CD4-positive, alpha-beta T cell treated with Interleukin-1 beta for 1 hour (primary cell): ENCODE data around the gene CTNNB1.
"Not testable (repeated sequence)": the region's sequence is repeated elsewhere in the genome, so short reads cannot be mapped to it uniquely, and the experiment has no call there.

Experiments used
- DNase-seq, 2 donors: peaks; one replicate each; pipeline ENCODE4 v3.0.0-alpha.2; 2020 to 2022

CTNNB1 gene

DNA sequence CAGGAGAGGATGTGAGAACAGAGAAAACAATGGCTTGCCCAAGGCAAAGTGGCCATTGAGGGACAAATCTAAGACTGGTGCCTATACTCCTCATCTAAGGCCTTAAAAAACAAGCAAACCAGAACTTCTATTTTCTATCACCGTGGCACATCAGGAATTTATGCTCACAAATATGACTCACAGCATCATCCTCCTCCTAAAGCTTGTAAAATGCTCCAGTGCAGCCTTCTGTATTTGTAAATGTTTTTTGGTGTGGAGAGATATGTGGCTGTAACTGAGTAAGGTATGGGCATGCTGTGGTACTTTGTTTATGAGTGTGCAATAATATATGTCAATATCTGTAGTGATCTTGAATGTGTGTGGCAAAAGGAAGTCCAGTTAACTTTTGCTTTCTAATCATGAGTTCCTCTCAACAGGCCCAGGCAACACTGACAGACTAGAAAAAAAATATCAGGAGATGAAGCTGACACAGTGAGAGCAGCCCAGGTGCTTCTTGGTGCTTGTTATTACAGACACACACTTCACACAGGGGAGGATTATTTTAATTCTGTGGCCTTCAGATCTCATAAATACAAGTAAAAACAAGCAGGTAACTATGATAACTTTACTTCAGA, 60.3 kb downstream of the CTNNB1 start:
- no peak for DNase-seq

- no peak for DNase-seq
Observed at GRCh38 chr3:41260063-41260450, 60.8 kb downstream of the CTNNB1 start.

- DNase-seq = no peak
Observed at GRCh38 chr3:41265011-41265545, 65.8 kb downstream of the CTNNB1 start.

DNA sequence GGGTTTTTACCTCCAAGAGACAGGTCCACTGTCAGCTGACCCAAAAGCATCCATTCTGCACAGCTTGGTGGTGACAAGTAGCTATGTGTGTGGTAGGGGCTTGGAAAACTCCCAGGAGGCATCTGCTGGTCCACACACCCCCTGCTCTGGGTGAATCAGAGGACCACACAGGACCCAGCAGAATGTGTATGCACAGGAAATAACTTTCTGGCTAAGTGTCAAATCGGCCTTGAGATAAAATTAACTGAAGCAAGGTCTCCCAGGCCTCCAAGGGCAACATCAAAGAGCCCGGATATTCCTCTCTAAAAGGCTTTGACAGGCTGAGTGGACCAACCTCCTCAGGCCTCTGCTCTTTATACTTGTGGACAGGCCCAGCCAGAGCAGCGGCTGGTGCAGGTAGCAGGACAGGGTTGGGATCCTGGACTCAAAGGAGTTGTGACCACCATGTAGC, 66.5 kb downstream of the CTNNB1 start:
- DNase-seq = no peak

- no peak for DNase-seq
Observed at GRCh38 chr3:41267975-41268640, 68.8 kb downstream of the CTNNB1 start.

GRCh38 chr3:41272667-41273066, 73.4 kb downstream of the CTNNB1 start:
- no peak for DNase-seq

GRCh38 chr3:41274944-41275668, 75.8 kb downstream of the CTNNB1 start:
- no peak for DNase-seq

GRCh38 chr3:41276191-41276590, 76.9 kb downstream of the CTNNB1 start:
- DNase-seq = no peak

DNA sequence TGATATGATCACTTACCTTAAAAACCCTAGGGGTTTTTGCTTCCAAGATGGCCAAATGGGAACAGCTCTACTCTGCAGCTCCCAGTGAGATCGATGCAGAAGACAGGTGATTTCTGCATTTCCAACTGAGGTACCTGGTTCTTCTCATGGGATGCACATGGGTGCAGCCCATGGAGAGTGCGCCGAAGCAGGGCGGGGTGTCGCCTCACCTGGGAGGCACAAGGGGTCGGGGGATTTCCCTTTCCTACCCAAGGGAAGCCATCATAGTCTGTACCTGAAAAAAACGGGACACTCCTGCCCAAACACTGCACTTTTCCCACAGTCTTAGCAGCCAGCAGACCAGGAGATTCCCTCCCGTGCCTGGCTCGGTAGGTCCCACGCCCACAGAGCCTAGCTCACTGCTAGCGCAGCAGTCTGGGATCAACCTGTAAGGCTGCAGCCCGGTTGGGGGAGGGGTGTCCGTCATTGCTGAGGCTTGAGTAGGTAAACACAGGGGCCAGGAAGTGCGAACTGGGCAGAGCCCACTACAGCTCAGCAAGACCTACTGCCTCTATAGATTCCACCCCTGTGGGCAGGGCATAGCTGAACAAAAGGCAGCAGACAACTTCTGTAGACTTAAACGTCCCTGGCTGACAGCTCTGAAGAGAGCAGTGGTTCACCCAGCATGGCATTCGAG, 78.6 kb downstream of the CTNNB1 start:
- no peak for DNase-seq

- DNase-seq = not testable (repeated sequence)
Observed at GRCh38 chr3:41284934-41285333, 85.6 kb downstream of the CTNNB1 start.

- DNase-seq = no peak
Observed at GRCh38 chr3:41286305-41286704, 87.0 kb downstream of the CTNNB1 start.

GRCh38 chr3:41288785-41289184, 89.5 kb downstream of the CTNNB1 start:
- DNase-seq = no peak
